Lung microvascular endothelial cell (primary cell): ENCODE data around the gene SETBP1. TPM values are rescaled to one million over a fixed set of nuclear protein-coding genes. Genes with fewer than 3 reads are reported as not detected.
A peak's percentile ranks its signal among the peaks of the same experiment; 100 is the strongest.

Source experiments
- DNase-seq, 2 donors: peaks; one replicate each; pipeline versions ENCODE4 v3.0.0 to v3.0.0-alpha.2; 2010; ENCODE audit warnings: low read depth in 2 of 2
- total RNA-seq: library from RNA; depleted of rRNA; stranded (reverse); fragments of >200 nt; gene quantifications from 2 replicates; pipeline ENCODE4 v1.2.1, GENCODE V29; 2014

Gene SETBP1
- total RNA-seq, 1 donor from 2014 or later, result 1.6 TPM

DNA sequence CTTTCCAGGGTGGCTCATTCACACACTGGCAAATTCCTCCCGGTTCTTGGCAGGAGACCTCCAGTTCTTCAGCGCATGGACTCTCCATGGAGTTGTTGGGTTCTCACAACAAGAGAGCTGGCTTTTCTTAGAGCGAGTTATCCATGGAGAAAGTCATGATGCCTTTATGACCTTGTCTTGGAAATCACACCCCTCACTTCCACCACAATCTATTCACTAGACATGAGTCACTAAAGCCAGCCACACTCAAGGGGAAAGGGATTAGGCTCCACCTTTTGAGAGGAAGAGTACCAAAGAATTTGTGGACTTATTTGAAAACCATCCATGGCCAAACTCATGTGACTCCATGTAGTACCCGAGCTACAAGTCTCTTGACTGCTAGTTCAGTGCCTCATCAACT is 160.5 kb downstream of the SETBP1 start:
- DNase-seq, result no peak

DNA sequence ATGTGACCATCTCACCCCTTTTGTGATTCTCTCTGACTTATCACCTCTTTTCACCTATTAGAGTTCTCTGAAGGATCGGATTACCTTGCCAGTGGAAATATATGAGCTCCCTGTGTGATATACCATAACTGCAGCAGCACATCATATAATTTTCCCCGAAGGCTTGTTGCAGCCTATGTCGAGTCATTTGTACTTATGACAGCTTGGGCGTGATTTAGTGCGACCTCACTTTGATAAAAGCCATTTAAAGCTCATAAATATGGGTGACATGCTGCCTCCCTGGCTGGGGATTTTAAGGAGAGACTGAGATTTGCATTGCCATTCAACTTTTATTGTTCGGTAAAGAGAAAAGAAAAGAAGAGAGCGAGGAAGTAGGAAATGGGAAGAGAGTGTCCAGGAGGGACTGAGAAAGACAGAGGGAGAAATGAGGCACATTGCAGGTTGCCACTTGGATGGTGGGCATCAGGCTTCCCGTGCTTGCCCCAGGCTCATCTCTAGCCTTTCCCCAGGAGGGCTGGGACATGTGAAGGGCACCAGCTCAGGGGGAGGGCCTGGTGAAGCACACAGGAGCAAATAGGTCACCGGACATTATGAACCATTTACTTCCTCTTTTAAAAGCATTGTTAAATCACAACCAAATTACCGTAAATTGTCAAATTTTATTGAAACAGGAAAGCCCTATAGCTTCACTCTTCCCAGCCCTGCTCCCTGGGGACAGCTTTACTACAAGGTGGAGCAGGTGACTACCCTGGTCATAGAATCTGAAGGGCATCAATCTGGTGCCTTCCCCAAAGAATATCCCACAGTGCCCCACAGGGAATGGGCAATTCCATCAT is 161.3 kb downstream of the SETBP1 start:
- no peak for DNase-seq

DNA sequence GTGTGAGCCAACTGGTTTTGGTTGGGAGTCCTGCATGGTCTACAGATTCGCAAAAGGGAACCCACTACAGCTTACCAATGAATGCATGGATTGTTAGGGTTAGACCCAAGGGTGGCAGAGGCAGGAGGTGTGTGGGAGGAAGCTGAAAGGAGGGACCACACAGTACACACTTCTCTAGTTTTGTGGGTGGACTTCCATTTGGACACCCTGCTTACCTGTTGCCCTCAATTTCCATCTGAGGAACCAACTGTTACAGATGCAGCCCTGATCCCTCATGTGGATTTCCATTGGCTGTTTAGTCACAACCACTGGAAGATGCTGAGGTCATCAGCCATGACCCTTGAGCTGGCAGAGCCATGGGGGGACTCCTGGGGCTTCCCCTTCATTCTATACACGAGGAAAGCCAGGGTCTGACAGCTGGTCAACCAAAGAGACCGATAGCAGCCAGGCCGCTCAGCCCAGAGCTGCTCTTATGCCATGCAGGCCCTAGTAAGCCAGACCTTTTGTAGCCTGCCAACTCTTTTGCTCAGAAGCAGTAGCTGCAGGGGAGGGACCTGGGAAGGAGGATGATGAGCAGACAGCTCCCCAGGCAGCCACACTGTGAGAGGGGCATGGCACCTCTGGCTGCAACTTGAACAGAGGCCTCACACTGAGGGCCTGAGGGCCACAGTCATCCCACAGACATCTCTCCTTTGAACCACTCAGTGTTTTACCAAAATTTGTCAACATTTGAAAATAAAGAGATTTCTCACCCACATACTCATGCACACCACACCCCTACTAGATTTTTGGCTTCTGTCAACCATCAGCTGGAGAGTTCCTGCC is 162.1 kb downstream of the SETBP1 start:
- no peak for DNase-seq

DNA sequence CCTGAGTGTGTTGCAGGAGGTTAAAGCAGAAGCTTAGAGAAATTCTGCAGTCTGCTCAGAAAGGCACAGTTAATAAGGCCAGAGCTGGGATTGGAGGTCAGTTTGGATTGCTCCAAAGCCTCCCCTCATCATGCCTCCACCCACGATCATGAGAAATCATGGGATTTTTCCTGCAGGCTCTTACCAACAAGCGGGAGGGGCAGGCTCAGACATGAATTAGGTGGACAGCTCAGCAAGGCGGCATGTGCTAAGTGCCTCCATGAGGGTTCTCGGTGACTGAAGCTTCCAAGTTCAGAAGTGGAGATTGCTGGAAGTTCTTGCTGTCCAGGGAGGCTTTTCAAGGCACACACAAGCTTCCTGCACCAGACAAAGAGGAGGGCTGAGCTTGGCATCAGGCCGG is 163.8 kb downstream of the SETBP1 start:
- no peak for DNase-seq

DNA sequence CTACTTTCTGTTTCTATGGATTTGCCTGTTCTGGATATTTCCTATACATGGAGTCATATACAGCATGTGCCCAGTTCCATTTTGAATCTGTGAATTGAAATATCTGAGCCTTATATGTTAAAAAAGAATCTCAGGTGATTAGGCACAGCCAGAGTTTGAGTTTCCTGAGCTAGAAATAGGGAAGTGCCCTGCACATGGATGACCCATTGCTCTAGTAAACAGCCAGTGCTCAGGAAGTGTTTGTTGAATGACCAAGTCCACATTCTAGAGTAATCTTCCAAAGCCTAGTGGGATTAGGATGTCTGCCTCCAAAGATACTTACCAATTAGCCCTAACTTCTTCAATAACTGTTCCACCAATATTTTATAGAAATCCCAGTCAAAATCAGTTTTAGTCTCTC is 165.8 kb downstream of the SETBP1 start:
- no peak for DNase-seq

DNA sequence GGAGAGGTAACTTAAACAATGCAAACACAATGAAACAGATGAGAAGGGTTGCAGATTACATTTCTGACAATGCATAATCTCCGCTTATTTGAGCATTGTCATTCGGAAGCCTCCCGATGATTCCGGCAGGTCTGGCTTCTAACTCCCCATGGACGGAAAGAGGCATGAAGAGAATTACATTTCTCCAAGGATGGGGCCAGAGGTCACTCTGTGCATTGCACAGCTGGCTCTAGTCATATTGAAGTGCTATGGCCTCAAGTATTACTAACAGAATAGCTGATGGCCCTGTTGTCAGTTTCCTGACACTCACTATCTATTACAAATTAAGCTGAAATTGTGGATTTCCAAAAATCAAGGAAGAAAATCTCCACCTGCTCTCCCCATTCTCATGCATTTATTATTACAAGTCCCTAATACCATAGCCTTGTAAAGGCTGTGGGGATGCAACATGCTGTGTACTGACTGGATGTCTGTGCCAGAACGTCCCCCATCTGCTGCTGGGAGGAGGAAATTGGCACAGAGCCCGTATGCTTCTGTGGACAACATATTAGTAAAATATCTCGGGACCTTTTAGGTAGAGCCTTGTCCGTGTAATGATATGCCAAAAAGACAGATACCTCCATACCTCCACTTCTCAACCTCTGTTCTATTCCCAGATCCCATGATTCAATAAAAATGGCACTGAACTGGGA is 168.1 kb downstream of the SETBP1 start:
- DNase-seq, result peak in 1 of 2 donors; percentile 18

DNA sequence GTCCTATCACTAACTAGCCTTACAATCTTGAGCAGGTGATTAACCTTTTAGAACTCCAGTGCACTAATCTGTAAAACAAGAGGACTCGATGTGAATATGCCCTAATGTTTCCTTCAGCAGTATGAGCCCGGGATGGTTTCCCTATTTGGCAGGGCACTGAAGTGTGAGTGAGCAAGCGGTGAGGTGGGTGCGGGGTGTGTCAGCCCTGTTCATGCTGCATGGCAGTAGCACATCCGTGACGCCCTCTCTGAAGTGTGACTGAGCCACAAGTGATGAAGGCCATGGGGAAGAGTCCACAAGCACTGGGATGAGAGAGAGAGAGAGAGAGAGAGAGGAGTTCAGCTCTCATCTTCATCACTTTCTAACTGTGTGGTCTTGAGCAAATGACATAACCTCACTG is 168.7 kb downstream of the SETBP1 start:
- no peak for DNase-seq

DNA sequence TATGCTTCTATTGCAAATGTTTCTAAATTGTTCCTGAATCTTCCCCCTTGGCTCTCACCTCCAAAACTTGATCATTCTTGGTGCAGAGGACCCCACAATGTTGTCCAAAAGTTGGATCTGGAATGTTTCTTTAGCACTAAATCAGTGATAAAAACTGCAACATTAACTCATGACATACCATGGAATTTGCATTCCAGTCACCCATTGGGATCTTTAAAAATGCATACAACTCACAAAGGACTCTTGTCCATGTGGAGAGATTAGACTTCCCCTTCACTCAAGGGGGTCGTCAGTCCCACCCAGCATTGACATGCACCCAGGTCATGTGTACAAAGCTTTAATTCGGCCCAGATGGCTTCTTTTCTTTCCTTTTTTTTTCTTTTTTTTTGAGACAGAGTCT is 169.3 kb downstream of the SETBP1 start:
- DNase-seq, result no peak

DNA sequence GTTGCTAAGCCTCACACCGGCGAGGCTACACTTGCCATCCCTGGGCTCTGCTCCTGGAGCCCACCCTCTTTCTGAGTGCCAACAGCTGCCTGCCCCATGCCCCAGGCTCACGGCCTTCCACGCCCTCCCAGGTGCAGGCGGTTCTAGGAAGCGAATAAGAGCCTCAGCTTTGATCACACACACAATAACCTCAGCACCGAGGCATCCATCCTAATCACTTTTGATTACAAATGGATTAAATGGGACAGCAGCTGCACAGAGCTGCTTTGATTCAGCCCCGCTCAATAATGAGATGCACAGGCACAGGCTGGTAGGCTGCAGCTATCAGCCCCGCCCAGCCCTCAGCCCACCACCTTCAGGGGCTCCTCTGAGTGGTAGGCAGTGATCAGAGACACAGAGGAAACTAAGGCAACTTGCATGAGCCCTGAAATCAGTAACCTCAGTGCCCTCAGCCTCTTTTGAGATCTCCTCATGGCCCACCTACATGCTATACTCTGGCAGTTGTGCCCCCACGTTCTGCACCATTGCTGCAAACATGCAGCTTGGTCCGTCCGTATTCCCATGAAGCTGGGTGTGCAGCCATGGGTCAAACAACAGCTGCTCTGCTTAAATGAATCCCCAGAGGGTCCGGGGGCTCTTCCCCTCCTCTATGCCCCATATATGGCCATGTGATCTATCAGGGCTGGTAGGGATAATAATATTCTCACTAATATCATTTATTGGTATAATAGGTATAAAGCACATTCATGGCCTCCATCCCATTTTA is 171.4 kb downstream of the SETBP1 start:
- DNase-seq, result no peak

DNA sequence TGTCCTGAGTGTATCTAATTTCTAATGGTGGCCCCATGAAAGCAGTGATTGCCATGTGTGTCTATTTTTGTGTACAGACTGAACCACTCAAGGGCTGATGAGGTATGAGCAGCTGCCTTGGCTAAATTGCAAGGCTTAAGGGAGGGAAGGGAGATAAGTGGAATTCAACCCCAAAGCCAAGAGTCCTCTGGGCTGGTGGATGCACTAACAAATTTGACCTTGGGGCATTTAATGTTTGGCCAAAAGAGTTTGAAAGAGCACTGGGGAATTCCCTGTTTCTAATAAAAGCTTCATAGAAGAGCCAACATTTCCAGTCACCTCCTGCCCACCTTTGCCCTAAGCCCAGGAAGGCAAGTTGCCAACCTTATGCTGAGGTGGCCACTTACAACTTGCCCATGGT is 172.1 kb downstream of the SETBP1 start:
- DNase-seq, result no peak

DNA sequence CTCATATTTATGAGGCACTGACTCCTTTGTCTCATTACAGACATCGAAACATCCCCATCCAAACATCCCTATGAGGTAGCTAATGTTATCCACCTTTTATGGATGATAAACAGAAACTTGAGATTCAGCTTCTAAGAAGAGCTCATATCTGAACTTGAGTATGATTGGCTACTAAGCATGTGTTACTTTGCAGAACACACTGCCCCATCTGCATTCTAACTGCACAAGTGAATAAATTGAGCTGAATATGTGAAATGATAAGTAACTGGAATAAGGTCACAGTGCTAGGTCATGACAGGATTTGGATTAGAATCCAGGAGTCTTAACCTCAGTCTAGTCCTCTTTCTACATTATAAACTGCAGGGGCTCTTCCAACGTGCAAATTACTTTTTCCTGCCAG is 172.7 kb downstream of the SETBP1 start:
- no peak for DNase-seq

DNA sequence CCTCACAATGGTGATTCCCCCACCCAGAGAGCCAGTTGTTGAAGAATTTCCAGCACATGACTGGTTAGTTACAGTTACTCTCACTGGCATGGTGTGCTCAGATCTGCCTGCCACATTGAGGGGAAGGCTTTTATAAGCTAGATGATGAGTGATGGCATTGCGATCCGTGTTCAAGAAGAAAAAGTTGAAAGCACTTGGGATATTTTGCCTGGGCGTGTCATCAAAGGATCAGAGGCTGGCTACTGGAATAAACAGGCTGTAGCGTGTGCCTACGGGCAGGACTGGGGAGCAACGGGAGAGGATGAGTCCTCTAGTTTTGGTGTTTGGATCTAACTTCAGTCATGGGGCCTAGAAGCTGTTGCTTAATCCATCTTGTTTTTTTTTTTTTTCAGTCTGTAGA is 175.0 kb downstream of the SETBP1 start:
- DNase-seq, result no peak

DNA sequence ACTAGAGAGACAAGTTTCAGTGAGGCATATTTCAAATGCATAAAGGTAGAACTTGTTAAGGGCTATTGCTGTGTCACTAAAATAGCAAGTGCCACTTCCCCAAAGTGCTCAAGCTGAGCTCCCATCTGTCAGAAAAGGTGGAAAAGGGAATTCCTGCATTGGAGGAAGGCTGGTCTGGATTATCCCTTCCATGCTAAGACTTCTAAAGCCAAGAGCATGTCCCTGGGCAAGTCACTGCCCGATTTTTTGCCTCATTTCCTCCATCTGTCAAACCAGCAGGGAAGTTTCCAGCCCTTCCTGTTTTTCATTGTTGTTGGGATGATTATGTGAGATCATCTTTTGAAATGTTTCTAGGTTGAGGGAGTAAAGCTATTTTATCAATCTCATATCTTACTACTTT is 175.5 kb downstream of the SETBP1 start:
- peak; percentile 2 to 17 for DNase-seq

DNA sequence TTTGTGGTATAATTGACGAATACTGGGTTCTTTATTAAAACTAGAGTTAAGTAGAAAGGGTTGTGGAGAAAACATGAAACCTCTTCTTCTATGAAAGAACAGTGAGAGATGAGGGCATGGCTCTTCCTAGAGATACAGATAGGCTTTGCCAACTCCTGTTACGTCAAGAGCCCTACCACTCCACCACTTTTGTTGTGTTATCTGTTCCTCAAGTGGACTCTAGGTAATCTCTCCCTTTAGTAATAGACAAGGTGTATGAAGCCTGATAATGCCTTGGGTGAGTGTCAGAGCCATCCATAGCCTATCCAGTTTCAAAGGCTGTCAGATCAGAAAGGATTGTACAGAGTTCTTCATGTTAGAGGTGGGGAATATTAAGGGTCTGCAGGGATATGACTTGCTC is 176.4 kb downstream of the SETBP1 start:
- DNase-seq, result no peak

DNA sequence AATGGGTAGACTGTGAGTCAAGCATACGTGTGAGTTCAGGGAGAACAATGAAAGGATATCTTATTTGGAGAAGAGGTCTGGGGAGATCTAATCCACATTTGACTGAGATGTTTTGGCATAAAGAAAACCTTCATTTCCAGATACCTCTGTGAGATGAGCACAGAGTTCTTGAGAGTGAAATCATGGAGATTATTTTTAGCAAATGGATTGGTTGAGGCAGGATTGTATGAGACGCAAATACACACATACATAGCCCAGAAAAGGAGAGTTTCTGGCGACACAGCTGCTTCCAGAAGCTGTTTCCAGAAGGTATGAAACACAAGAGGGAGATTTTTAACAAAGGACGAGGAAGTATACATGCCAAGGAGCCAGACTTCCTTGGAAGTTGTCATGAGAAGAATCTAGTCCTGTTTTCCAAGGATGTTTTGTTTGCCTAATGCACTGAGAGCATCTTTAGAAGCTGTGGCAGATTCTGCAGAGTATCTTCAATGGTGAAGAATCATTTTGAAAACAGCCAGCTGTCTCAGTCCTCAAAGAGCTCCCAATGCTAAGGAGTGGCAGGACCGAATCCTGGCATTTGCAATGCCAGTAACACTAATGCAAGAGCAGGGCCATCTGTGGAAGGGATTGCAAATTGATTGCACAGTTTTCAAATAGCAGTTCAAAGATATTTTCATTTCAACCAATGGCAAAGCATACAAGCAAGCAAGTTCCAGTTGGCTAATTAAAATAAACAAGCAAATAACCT is 177.2 kb downstream of the SETBP1 start:
- DNase-seq, result no peak

DNA sequence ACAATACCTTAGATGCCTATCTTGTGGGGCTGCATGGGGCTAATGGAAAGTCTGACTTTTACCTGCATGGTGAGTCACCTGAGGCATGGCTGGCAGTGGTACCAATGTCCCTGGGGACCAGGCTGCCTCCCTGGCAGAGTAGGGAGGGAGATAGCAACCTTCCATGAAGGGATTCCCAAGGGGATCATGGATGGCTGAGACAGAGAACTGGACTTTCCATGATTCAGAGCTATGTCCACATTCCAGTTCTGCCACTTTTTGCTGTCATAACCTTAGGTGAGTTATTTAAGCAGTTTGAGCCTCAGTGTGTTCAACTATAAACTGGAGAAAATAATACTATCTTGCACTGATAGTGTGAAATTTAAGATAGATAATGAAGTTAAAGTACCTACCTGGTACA is 178.6 kb downstream of the SETBP1 start:
- DNase-seq, result no peak

DNA sequence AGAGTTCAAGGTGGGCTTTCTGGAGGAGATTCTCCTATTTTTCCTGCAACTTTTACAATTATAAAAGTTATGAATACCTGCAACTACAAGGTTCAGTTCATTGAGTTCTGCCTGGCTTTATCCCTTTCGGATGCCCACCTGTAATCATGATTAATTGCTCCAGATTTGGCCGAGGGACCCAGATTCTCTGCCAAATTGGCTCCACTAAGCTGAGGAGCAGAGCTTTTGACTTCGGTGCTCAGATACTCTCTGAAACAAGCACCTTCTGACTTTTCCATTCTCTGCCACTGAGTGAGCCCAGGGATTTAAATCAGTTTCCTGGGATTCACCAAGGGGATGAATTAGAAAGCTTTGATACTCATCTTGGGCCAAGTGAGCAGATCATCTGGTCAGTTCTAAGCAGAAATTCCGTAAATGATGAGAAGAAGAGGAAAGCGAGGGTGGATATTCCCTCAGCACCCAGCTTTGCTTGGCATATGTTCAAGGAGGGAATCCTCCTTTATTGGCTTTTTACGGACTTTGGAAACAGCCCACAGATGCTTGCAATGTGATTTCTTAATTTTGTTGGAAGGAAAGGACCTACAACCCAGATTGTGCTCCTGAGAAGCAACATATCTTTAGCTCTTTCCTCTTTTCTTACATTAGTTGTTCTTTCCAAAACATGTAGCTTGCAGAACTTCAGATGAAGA is 179.2 kb downstream of the SETBP1 start:
- no peak for DNase-seq

DNA sequence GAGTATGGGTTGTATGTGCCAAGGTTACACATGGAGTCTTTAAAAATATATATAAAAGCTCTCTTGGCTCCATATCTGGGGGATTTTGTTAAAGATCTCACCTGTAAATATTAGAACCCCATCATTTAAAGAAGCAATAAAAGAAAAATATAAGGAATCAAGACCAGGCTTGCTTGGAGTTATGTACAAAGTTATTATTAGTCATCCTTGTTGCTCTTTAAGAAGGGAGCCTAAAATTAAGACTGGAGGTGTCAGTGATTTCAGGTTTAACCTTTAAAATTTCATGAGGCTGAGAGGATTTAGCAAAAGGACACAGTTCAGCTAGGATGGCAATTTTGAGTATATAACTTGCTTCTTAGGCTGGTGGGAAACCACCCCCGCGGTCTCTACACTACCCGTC is 181.4 kb downstream of the SETBP1 start:
- no peak for DNase-seq

DNA sequence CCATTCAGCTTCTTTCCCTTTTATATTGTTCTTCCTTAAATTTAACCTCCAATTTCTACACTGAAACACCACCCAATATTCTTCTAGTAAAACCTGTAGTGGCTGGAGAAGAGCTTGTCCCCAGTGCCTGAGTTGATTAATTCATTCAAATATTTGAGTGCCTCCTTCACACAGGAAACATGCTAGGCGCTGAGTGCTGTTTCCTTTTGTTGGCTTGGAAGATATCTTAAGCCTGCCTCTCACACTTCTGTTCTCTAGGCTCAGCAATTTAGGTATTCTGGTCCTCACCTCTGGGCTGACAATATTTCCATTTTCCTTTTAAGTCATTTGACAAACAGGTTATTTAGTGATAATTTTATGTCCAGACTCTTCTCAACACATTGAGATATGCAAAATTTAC is 185.4 kb downstream of the SETBP1 start:
- no peak for DNase-seq

DNA sequence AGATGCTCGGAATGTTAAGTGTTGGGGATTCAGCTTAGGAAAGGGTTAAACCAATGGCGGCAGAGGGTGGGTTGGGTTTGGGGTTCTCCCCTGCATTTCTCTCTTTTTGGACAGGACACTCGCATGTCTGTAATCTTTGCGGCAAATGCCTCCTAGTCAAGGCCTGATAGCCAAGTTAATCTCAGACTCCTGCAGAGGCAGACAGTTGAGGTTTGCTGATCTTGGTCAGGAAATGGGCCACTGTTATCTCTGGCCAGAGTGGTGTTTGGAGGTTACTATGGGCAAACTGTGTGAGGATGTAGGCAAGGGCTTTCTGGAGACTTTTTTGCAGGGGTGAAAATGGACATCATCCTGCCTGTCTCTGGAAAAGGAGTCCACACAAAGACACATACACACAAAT is 188.8 kb downstream of the SETBP1 start:
- no peak for DNase-seq
